GM15510 (cell line): ENCODE data around the gene FAM200B.

Experiments used
- POLR2A ChIP-seq: IDR thresholded peaks from 3 replicates; pipeline ENCODE4 v1.6.1; 2011; ENCODE audit warnings: borderline replicate concordance; ENCODE audit not compliant: insufficient read length; ENCODE audit errors: extremely low read depth

Gene FAM200B

DNA sequence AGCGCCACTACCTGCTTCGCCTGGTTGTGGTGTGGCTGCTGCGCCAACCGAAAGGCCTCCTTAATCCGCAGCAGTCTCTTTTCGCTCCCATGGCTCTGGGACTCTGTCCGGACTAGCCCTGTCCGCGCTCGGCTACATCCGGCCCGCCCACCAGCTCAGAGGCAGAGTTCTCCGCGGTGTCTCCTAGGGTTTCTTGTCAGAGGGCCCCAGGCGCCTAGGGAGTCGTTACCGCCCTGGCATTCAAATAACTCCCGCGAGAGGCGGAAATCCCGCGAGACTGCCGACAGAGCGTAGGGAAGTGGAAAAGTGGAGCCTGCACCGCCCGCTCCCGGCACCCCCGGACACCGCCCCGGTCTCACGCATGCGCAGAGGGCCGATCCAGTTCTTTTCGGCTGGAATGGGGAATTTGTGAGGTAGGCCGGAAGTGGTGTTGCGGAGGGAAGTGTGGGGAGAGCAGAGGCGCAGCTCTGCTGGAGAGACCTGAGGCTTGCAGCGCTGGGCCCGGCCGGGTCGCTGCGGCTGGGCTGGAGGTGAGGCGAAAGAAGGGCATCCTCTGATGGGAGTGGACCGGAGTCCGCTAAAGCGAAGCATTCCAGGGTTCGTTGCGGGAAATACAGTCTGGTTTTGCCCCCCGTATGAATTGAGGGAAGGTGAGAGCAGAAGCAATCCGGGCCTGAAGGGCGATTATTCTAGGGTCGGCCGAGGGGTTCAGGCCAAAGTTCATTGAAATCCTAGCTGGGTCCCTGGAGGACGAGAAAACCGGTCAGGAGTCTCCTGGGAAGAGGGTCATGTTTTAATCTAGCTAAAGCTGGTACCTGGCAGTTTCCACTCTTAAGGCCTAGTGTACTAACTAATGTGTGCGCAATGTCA is at the start of gene FAM200B:
FAM200B (plus strand) TSS at position 456 of the 870 bp plus-strand sequence. CDS start 5,151 bp downstream, outside the sequence.
- TF ChIP-seq POLR2A = peak; percentile 75

DNA sequence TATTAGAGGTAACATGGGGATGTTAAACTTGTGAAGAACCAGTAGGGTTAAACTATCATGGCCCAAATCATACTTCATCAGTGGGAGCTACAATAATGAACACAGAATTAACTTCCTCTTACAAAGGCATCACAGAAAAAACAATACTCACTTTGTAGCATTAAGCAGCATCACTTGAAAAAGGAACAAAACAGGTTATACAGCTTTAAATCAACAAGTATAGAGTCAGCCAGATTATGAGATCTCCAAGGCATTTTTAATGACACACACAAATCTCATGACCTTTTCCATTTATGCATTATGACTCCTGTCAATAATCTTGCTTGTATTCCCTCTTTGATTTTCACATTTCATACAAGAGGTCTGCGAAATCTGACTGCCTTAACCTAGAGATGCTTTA is 44.8 kb upstream of the FAM200B start:
- TF ChIP-seq POLR2A = no peak

DNA sequence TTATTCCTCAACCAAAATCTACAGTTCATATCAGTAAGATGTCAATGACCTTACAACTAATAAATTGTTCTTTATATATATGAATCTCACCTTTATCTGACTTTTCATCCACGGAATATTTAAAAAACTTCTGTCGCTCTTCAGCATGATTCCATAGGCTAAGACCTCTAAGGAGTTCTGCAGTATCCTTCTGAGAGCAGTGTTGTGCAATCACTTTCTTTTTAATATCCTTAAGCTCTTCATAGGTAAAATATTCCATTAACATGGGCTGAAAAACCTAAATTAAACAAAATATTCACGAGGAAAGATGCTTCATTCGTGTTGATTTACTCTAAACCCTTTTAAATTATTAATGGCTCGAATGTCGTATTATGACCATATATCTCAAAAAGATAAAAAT is 43.2 kb upstream of the FAM200B start:
- no peak for TF ChIP-seq POLR2A

DNA sequence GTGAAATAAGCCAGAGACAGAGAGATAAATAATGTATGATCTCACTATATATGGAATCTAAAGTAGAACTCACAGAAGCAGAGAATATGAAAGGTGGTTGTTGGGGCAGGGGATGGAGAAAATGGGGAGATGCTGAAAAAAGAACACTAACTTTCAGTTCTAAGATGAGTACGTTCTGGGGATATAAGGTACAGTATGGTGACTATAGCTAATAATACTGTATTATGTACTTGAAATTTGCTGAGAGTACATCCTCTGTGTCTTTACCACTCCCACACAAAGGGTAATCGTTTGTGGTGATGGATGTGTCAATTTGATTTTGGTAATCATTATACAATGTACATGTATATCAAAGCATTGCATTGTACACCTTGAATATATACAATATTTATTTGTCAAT is 33.0 kb upstream of the FAM200B start:
- no peak for TF ChIP-seq POLR2A

DNA sequence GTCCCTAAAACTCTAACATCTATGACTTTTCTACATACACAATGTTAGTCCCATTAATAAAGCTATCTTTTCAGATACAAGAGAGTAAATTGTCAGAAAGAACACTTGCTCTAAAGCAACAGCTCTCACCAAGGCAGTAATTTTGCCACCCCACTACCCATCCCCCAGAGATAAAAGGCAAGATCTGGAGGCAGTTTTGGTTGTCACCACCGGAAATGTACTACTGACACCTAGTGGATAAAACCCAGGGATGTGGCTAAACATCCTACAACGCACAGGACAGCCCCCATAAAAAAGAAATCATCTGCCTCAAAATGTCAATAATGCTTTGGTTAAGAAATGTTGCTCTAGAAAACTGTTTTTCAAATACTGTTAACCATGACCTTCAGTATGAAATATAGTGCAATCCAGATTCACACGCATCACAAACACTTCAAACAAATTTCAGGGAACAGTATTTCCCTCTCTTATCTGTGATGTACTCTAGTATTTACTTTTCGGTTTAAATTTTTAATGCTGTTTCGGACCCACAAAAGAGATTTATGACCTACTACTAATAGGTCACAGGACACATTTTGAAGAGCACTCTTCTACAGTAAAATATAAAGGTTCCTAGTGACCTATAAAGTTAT is 31.6 kb upstream of the FAM200B start:
- TF ChIP-seq POLR2A = no peak

DNA sequence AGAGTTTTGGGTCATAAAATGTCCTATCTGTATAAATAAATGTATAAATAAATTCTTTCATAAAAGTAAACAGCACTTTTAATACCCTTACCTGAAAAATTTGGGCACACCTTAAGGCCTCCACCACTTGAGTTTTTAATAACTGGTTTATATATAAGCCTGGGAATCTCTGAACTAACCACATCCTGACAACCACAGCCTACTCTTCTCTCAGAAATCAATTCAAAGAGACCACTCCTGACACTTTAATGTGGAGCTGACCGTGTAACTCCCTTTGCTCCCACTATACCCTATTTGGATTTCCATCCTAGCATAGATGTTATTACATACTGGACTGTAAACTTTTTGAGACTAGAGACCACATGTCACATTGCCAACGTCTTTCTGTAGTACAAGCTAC is 30.0 kb upstream of the FAM200B start:
- no peak for TF ChIP-seq POLR2A

DNA sequence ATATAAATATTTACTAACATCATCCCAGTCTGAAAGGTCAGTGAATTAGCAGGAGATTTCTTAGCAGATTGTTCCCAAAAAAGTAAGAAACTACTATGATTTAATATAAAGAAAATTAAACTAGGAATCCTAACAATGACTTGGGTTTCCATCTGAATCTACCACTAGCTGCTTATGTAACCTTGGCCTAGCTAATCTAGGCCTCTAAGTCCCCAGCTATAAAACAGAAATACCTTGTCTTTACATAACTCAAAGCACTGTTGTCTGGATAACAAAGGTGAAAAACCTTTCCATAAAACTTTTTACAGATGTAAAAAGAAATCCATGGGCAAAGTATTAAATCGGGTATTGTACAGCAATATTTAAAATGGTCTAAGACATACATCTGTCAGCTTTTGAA is 29.4 kb upstream of the FAM200B start:
- TF ChIP-seq POLR2A = no peak

DNA sequence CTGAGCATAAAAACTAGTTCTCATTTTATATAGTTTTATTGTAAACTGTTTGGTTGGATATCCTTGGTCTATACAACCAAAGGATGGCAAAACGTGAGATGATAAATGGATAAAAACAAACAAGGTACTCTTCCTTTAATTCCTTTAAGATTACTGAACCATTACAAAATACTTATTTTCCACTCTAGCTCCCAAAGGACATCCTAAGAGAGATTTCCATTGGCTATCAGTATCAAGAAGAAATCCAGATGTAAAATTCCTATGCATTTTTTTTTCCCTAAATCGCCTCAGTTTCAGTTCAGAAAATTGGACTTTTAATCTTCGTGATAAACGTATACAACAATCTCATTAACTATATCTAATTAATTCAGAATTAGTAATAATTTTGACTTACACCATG is 28.8 kb upstream of the FAM200B start:
- TF ChIP-seq POLR2A = no peak

DNA sequence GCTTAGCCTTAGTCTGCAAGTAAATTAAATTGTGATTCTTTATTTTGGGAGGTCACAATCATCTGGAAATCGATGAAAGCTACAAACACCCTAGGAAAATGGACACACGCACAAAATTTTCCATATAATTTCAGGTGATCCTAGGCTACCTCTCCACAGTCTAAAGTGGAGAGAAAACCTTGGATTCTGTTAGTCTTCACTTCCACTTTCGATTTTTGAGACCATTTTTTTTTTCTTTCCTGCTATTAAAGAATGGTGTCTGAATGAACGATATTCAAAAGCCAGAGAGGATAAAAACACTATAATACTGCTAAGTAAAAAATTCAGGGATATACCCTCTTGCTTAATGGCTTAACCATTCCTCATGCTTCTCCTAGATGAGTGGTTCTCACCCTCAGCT is 28.2 kb upstream of the FAM200B start:
- TF ChIP-seq POLR2A = no peak

DNA sequence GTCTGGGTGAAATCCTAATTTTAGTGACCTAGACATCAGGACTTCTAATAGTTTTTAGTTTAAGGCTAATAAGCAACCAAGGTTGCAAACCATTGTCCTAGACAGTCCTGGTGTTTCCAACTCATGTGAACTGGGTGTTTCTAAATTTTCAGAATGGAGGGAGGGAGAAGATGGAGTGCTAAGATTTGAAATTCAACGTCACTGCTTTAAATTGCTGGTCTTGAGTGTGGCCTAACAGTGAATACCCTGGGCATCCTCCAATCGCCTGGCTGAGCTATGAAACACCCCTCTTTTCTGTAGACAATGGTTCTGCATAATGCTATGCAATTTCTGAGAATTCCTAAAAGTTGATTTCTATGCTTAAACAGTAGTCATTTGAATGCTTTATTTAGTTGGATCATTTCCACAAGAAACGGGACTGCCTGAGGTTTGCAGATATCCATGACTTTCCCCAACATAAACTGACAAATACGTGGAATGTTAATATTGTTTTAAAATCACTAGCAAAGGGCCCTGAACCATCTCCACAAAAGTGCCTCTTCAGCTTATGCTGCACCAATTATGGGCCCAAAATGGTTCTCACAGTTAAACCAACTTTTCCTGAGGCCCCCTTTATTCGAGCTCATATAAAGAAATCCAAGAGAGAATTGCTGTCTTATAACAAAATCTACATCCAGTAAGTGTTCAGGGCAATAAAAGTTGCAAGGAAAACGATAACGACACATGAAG is 27.6 kb upstream of the FAM200B start:
- TF ChIP-seq POLR2A = no peak

DNA sequence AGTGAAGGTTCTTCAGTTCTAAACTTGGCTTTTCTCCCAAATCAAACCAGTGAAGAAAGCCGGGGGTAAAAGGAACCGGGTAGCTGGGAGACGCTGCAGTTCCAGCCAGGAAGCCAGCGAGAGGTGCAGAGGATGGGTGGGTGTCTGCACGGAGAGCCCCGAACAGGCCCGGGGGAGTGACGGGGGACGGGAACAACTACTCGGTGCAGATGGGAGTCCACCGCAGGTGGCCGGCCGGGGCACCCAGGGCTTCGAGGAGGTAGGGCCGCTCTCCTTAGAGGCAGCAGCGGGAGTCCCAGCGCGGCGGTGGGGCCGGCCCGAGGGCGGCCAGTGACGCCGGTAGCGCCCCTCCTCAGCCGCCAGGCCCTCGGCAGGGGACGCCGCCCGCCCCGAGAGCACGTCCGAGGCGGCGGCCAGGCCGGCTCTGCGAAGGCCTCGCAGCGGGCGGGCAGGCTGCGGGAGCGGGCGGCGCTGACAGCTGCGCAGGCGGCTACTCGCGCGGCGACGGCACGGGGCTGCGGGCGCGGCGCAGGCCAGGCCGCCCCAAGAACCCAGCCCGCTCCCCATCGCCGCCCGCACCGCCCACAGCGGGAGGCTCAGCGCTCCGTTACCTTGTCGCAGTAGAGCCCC is 26.9 kb upstream of the FAM200B start:
- no peak for TF ChIP-seq POLR2A

DNA sequence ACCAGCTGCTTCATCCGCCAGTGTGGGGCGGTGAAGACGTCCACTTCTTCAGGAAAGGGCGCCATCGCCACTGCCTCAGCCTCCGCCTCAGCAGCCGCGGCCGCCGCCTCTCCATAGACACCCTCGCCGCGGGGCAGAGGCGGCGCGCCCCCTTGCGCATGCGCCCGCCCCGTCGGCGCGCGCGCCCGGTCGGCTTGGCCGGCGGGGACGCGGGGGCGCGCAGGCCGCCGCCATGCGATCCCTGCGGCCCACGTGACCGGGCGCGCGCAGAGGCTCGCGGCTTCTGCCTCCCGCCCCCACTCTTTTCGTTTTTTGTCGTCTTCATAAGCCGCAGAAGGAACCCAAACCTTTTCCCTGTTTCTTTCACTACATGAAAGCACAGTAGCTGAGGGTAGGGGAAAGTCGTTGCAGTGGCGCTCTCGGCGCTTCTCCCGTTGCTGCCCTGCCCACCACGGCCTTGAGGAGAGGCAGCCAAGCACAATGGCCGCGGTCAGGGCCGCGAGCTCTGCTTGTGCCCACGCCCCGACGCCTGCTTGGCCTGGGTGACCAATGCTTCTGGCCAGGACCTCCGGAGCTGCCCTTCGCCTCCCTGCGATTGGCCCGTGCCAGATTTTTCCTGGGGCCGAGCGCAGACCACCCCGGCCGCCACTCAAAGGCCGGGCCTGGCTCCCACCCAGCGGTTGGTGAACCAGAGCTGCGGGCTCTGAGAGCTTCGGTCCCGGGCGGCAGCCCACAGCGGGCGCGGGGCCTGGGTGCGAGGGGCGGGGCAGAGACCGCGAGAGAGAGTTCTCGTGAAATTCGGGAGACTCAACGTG is 26.2 kb upstream of the FAM200B start, which contains the start of gene FBXL5:
FBXL5 (minus strand) TSS at position 135 of the 815 bp plus-strand sequence; CDS start at position 65, 70 bp downstream.
- peak; percentile 87 for TF ChIP-seq POLR2A

DNA sequence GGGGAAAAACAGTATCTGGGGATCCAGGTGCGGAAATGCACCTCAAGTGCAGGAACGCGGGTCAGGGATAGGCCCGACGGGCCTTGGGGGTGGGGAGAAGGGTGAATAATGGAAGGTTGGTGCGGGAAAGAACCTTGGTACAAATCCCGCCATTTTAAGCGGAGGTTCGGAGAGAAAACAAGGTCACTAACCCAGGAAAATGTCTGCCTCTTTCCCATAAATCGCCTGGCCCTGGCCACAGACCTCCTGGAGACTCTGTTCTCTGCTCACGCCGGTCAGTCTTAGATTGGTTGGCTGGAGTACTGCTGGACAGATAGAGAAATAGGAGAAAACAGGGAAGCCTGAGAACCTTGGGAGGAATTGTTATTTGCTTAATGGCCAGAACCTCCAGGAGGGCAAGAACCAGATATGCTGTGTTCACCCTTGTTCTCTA is 25.6 kb upstream of the FAM200B start:
- TF ChIP-seq POLR2A = no peak

DNA sequence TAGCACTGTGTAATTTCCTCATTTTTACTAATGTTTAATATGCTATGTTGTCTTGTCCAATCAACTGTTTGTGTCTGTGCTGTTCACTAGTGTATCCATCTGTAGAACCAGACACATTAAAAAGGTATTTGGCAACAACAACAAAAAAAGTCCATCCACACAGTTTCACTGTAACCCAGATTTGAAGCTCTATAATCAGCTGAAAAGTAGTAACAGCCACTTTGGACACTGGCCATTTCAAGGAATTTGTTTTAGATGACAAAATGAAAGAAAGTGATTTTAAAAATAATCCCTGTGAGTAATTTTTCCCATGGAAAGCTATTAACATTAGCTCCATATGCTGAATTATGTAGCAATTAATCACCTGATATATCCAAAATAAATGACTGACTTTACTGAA is 24.3 kb upstream of the FAM200B start:
- no peak for TF ChIP-seq POLR2A

DNA sequence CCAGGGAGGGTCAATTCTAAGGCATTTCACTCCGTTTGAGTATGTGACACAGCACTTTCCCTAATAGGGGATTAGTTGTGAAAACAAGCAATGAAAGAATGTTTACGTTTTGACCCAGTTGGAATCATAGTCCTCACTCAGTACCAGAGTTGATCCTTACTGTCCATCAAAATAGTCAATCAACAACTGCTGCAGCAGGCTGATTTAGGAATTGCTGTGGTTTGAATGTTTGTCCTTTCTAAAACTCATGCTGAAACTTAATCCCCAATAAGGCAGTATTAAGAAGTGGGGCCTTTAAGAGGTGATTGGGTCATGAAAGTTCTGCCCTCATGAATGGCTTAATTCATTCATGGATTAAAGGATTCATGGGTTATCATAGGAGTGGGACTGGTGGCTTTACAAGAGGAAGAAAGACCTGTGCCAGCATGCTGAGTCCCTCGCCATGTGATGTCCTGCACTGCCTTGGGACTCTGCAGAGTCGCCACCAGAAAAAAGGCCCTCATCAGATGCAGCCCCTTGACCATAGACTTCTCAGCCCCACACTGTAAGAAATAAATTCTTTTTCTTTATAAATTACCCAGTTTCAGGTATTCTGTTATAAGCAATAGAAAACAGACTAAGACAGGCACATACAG is 23.4 kb upstream of the FAM200B start:
- no peak for TF ChIP-seq POLR2A
